MM.1S (cell line): ENCODE results near the gene SMCO4.
"Not testable (repeated sequence)": the region's sequence is repeated elsewhere in the genome, so short reads cannot be mapped to it uniquely, and the experiment has no call there.

Experiments
- DNase-seq: peaks from one replicate; pipeline ENCODE4 v3.0.0-alpha.2; 2015
- H2AFZ ChIP-seq: fragments of 300-600 bp; sonication (generic); 2 replicates; pipeline ENCODE4 v1.6.0; 2016; ENCODE audit warnings: antibody characterized with exemption, low read length
- H3F3A ChIP-seq: fragments of 300-600 bp; sonication (generic); 2 replicates; pipeline ENCODE4 v1.6.1; 2016; ENCODE audit warnings: mild to moderate bottlenecking, antibody characterized with exemption, low read length, moderate library complexity, mixed read lengths; ENCODE audit not compliant: insufficient read depth
- H3K27ac ChIP-seq: fragments of 300-600 bp; sonication (generic); 2 replicates; pipeline ENCODE4 v1.5.1; 2016; ENCODE audit warnings: mild to moderate bottlenecking, low read length
- H3K27me3 ChIP-seq: fragments of 300-600 bp; sonication (generic); replicated peaks from 2 replicates; pipeline ENCODE4 v1.6.0; 2016; ENCODE audit warnings: low read length; ENCODE audit not compliant: insufficient read depth
- H3K36me3 ChIP-seq: fragments of 300-600 bp; sonication (generic); replicated peaks from 2 replicates; pipeline ENCODE4 v1.6.1; 2016; ENCODE audit warnings: mild to moderate bottlenecking, low read length, mixed read lengths; ENCODE audit not compliant: insufficient read depth
- H3K4me1 ChIP-seq: fragments of 300-600 bp; sonication (generic); 2 replicates; pipeline ENCODE4 v1.6.1; 2016; ENCODE audit warnings: low read length, mixed read lengths
- H3K4me2 ChIP-seq: fragments of 300-600 bp; sonication (generic); 2 replicates; pipeline ENCODE4 v1.6.0; 2016; ENCODE audit warnings: low read depth, low read length
- H3K4me3 ChIP-seq: fragments of 300-600 bp; sonication (generic); 2 replicates; pipeline ENCODE4 v1.5.1; 2016; ENCODE audit warnings: low read length, mixed read lengths
- H3K79me2 ChIP-seq: fragments of 300-600 bp; sonication (generic); 2 replicates; pipeline ENCODE4 v1.6.1; 2016; ENCODE audit warnings: mixed run types, low read length, mixed read lengths
- H3K9ac ChIP-seq: fragments of 300-600 bp; sonication (generic); 2 replicates; pipeline ENCODE4 v1.6.1; 2016; ENCODE audit warnings: low read length, mixed read lengths
- H3K9me2 ChIP-seq: fragments of 300-600 bp; sonication (generic); replicated peaks from 2 replicates; pipeline ENCODE4 v1.6.1; 2016; ENCODE audit warnings: mild to moderate bottlenecking, low read length, mixed read lengths; ENCODE audit not compliant: insufficient read depth
- H3K9me3 ChIP-seq: fragments of 300-600 bp; sonication (generic); replicated peaks from 2 replicates; pipeline ENCODE4 v1.6.1; 2016; ENCODE audit warnings: mild to moderate bottlenecking, low read length, mixed read lengths; ENCODE audit not compliant: insufficient read depth
- H4K20me1 ChIP-seq: fragments of 300-600 bp; sonication (generic); 2 replicates; pipeline ENCODE4 v1.6.1; 2016; ENCODE audit warnings: mild to moderate bottlenecking, low read length, moderate library complexity, mixed read lengths; ENCODE audit not compliant: insufficient read depth
- CTCF ChIP-seq: fragments of 300-600 bp; sonication (generic); IDR thresholded peaks from 2 replicates; pipeline ENCODE4 v1.5.1; 2016; ENCODE audit warnings: antibody characterized with exemption, low read length, mixed read lengths
- EZH2 ChIP-seq: fragments of 300-600 bp; sonication (generic); optimal IDR thresholded peaks from 2 replicates; pipeline ENCODE3; 2017; ENCODE audit warnings: low read depth, mild to moderate bottlenecking, antibody characterized with exemption, low read length, mixed read lengths
- EZH2phosphoT487 ChIP-seq: fragments of 300-600 bp; sonication (generic); IDR thresholded peaks from 2 replicates; pipeline ENCODE4 v1.6.1; 2018; ENCODE audit warnings: antibody characterized with exemption, low read length

Gene SMCO4

GRCh38 chr11:93444617-93445073, 98.5 kb downstream of the SMCO4 start:
- H3K9ac ChIP-seq: no peak overlapping the region
- H3K4me3 ChIP-seq: no peak overlapping the region
- no peaks in the 10 kb centered on the region for H3K9me3 ChIP-seq
- no peaks in the 10 kb centered on the region for H3K9me2 ChIP-seq
- H3K27me3 ChIP-seq: no peaks in the 10 kb centered on the region
- no peaks in the 10 kb centered on the region for H3K4me1 ChIP-seq
- H3K27ac ChIP-seq: no peak overlapping the region
- H2AFZ ChIP-seq: no peak overlapping the region
- no peaks in the 10 kb centered on the region for H3K79me2 ChIP-seq
- H3K36me3 ChIP-seq: no peaks in the 10 kb centered on the region
- TF ChIP-seq EZH2phosphoT487 (no peak), CTCF (no peak), EZH2 (no peak)
- no peak for DNase-seq
- no peaks in the 10 kb centered on the region for H3F3A ChIP-seq
- H4K20me1 ChIP-seq: no peaks in the 10 kb centered on the region
- no peak overlapping the region for H3K4me2 ChIP-seq

- not testable (repeated sequence) for H2AFZ ChIP-seq, H3K27ac ChIP-seq, H3K4me2 ChIP-seq, H3K4me3 ChIP-seq, DNase-seq, H3K4me1 ChIP-seq, H4K20me1 ChIP-seq, H3F3A ChIP-seq, H3K79me2 ChIP-seq, H3K27me3 ChIP-seq, H3K9ac ChIP-seq, H3K9me3 ChIP-seq, H3K9me2 ChIP-seq, H3K36me3 ChIP-seq
Observed at GRCh38 chr11:93443232-93443631, 100.0 kb downstream of the SMCO4 start.

- H3K27me3 ChIP-seq: no peaks in the 10 kb centered on the region
- no peak for TF ChIP-seq EZH2
- TF ChIP-seq EZH2phosphoT487: no peak
- no peak for TF ChIP-seq CTCF
- no peak overlapping the region for H2AFZ ChIP-seq
- no peak overlapping the region for H3K9ac ChIP-seq
- H4K20me1 ChIP-seq: no peaks in the 10 kb centered on the region
- DNase-seq: no peak
- no peaks in the 10 kb centered on the region for H3K9me2 ChIP-seq
- no peaks in the 10 kb centered on the region for H3K79me2 ChIP-seq
- no peaks in the 10 kb centered on the region for H3K36me3 ChIP-seq
- H3K9me3 ChIP-seq: no peaks in the 10 kb centered on the region
- no peak overlapping the region for H3K27ac ChIP-seq
- H3K4me2 ChIP-seq: no peak overlapping the region
- no peaks in the 10 kb centered on the region for H3F3A ChIP-seq
- no peaks in the 10 kb centered on the region for H3K4me1 ChIP-seq
- no peak overlapping the region for H3K4me3 ChIP-seq
Observed at GRCh38 chr11:93432247-93432646, 110.9 kb downstream of the SMCO4 start.
